Measurements from ENCODE around the gene UBE2F. TPM values are rescaled to one million over a fixed set of nuclear protein-coding genes. Genes with fewer than 3 reads are reported as not detected.

Gene UBE2F
- polyA plus RNA-seq, 2 of the 4 experiments (the other 2 are of a cell fraction) = 49.7 to 81.1 TPM

DNA sequence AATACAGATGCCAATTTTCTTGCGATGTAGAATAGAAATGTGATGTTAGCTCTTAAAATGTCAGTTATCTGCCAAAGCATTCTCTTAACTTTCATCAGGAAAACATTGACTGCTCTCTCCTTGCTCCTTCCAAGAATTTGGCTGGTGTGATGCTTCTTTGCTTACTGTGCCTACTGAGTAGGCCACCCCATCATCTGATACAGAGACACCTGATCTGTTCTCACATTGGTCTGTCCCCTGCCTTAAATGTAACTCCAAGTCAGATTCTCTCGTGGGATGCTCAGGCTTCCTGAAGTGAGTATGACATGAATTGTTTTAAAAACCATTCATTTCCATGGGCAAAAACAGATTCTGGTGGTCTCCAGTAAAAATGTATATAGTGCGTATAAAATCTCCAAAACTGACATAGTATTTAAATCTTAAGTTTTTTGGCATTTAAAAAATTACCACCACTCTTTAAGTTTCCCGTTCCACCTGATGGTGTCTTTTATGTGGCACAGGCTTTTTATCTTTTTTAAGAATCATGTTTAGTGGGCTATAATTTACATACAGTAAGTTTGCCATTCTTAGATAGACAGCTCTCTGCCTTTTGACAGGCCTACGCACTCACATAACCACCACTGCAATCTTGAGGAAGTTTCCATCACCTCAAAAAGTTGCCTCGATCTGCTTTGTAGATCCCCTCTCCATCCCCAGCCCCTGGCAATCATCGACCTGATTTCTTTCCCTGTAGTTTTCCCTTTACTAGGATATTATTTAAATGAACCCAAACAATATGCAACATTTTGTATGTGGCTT lies 36.6 kb downstream of the UBE2F start:
- no peak for ATAC-seq
- no peak overlapping the region for H3K4me3 ChIP-seq
- 80% methylated on average over 7 of the region's 7 CpGs for WGBS (ENCODE audit: missing lambda C conversion rate)
- CTCF ChIA-PET = interaction anchor here (0.6 kb wide), 2 partner anchors 139 to 145 kb away, joined by 3 read pairs; no protein-coding TSS in a partner anchor
- no peak overlapping the region for H3K4me2 ChIP-seq
- FAIRE-seq = no peak
- no peak for DNase-seq (ENCODE audit: low read depth in 1 of 2, low spot score in 1 of 2)
- H3K27ac ChIP-seq = no peak overlapping the region
- H3K4me1 ChIP-seq = no peaks in the 10 kb centered on the region
- TF ChIP-seq CBX8 (IDR thresholded peaks at IDR 0.05) (no peak), FOSL2 (IDR thresholded peaks at IDR 0.05) (no peak), FOSL2 (CRISPR knock-in tag; IDR thresholded peaks at IDR 0.05) (no peak)
- peaks cover 6% of the 10 kb centered on the region for H3K9me3 ChIP-seq
- POLR2A ChIA-PET = no interaction called here

DNA sequence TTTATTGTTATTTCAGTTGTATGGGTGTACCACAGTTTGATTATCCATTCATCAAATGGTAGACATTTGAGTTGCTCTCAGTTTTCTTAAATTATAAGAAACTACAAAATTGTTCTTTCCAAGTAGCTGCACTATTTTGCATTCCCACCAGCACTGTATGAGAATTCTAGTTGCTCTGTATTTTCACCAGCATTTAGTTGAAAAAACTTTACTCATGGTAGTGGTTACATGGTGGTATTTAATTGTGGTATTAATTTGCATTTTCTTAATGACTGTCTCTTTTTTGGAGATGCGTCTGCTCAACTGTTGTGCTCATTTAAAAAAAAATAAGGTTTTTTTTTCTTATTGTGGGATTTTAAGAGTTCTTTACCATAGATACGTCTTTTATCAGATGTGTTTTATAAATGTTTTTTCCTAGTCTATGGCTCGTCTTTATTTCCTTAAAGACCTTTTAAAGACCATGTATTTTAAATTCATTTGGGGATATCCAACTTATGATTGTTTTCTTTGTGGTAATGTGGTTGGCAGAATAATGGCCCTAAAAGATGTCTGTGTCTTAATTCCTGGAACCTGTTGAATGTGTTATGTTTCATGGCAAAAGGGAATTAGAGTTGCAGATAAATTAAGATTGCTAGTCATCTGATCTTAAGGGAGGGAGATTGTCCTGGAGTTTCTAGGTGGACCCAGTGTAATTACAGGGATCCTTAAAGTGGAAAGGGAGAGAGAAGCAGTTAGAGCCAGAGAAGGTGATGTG lies 37.4 kb downstream of the UBE2F start:
- Histone ChIP-seq H3K9me3 (peaks cover 3% of the 10 kb centered on the region), H3K27ac (no peak overlapping the region), H3K4me1 (no peaks in the 10 kb centered on the region), H3K4me3 (no peak overlapping the region), H3K4me2 (no peak overlapping the region)
- FAIRE-seq (no peak), ATAC-seq (no peak), DNase-seq (ENCODE audit: low read depth in 1 of 2, low spot score in 1 of 2) (no peak)
- 85% methylated on average over 3 of the region's 3 CpGs for WGBS (ENCODE audit: missing lambda C conversion rate)
- CTCF ChIA-PET = no interaction called here
- no peak for TF ChIP-seq HOXB13 (CRISPR knock-in tag; IDR thresholded peaks at IDR 0.05; ENCODE audit: low read depth)
- TF ChIP-seq CHD4 (IDR thresholded peaks at IDR 0.05; ENCODE audit: borderline replicate concordance) = no peak
- TF ChIP-seq GATA3 (IDR thresholded peaks at IDR 0.05; ENCODE audit: borderline replicate concordance) = no peak
- TF ChIP-seq RFX5 (IDR thresholded peaks at IDR 0.05) = no peak
- TF ChIP-seq, protein P1, sequence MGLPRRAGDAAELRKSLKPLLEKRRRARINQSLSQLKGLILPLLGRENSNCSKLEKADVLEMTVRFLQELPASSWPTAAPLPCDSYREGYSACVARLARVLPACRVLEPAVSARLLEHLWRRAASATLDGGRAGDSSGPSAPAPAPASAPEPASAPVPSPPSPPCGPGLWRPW (IDR thresholded peaks at IDR 0.05) = no peak
- no peak for TF ChIP-seq MAFK (IDR thresholded peaks at IDR 0.05; ENCODE audit: partially characterized antibody)
- TF ChIP-seq, protein P2, sequence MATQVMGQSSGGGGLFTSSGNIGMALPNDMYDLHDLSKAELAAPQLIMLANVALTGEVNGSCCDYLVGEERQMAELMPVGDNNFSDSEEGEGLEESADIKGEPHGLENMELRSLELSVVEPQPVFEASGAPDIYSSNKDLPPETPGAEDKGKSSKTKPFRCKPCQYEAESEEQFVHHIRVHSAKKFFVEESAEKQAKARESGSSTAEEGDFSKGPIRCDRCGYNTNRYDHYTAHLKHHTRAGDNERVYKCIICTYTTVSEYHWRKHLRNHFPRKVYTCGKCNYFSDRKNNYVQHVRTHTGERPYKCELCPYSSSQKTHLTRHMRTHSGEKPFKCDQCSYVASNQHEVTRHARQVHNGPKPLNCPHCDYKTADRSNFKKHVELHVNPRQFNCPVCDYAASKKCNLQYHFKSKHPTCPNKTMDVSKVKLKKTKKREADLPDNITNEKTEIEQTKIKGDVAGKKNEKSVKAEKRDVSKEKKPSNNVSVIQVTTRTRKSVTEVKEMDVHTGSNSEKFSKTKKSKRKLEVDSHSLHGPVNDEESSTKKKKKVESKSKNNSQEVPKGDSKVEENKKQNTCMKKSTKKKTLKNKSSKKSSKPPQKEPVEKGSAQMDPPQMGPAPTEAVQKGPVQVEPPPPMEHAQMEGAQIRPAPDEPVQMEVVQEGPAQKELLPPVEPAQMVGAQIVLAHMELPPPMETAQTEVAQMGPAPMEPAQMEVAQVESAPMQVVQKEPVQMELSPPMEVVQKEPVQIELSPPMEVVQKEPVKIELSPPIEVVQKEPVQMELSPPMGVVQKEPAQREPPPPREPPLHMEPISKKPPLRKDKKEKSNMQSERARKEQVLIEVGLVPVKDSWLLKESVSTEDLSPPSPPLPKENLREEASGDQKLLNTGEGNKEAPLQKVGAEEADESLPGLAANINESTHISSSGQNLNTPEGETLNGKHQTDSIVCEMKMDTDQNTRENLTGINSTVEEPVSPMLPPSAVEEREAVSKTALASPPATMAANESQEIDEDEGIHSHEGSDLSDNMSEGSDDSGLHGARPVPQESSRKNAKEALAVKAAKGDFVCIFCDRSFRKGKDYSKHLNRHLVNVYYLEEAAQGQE (IDR thresholded peaks at IDR 0.05) = no peak
- TF ChIP-seq HOXB5 (CRISPR knock-in tag; IDR thresholded peaks at IDR 0.05) = no peak
- POLR2A ChIA-PET = no interaction called here

DNA sequence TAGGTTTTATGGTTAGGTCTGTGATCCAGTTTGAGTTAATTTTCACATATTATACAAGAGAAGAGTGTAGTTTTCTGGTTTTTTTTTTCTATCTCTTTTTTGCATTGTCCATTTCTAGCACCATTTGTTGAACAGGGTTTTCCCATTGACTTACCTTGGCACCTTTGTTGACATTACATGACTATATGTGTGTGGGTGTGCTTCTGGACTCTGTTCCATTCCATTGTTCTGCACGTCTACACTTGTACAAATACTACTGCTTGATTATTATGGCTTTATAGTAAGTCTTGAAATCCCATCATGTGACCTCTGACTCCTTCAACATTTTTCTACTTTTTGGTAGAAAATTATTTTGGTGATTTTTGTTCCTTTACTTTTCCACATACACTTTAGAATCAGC lies 38.7 kb downstream of the UBE2F start:
- H3K9me3 ChIP-seq = no peaks in the 10 kb centered on the region
- no peak for ATAC-seq
- H3K27ac ChIP-seq = no peak overlapping the region
- H3K4me3 ChIP-seq = no peak overlapping the region
- no peak for FAIRE-seq
- TF ChIP-seq SREBF2 (IDR thresholded peaks at IDR 0.05) = no peak
- TF ChIP-seq CHD2 (IDR thresholded peaks at IDR 0.05; ENCODE audit: low read length, partially characterized antibody) = no peak
- no peak for TF ChIP-seq ZC3H11A (IDR thresholded peaks at IDR 0.05)
- TF ChIP-seq, protein P3, sequence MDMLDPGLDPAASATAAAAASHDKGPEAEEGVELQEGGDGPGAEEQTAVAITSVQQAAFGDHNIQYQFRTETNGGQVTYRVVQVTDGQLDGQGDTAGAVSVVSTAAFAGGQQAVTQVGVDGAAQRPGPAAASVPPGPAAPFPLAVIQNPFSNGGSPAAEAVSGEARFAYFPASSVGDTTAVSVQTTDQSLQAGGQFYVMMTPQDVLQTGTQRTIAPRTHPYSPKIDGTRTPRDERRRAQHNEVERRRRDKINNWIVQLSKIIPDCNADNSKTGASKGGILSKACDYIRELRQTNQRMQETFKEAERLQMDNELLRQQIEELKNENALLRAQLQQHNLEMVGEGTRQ (IDR thresholded peaks at IDR 0.05) = no peak
- TF ChIP-seq RAD21 (conservative IDR thresholded peaks at IDR 0.05 in 1 of 2, IDR thresholded peaks at IDR 0.05 in 1 of 2) = no peak
- no peak for TF ChIP-seq CBX2 (IDR thresholded peaks at IDR 0.05; ENCODE audit: borderline replicate concordance, low read depth)
- TF ChIP-seq ZSCAN20 (CRISPR knock-in tag; IDR thresholded peaks at IDR 0.05) = no peak
- TF ChIP-seq MYC (IDR thresholded peaks at IDR 0.05; ENCODE audit: borderline replicate concordance, low read length) = no peak
- TF ChIP-seq HDAC2 (IDR thresholded peaks at IDR 0.05) = no peak
- TF ChIP-seq EHMT2 (IDR thresholded peaks at IDR 0.05; ENCODE audit: low read depth) = no peak
- TF ChIP-seq RNF2 (IDR thresholded peaks at IDR 0.05; ENCODE audit: borderline replicate concordance, low read depth) = no peak
- no peak for TF ChIP-seq JUN (IDR thresholded peaks at IDR 0.05)
- TF ChIP-seq RCOR1 (IDR thresholded peaks at IDR 0.05; ENCODE audit: low read depth, low read length) = no peak
- no peak for TF ChIP-seq POLR2AphosphoS2 (conservative IDR thresholded peaks at IDR 0.05; ENCODE audit: low read length)
- TF ChIP-seq PHF8 (IDR thresholded peaks at IDR 0.05; ENCODE audit: borderline replicate concordance, low read depth) = no peak
- no peaks in the 10 kb centered on the region for H3K4me1 ChIP-seq
- DNase-seq (ENCODE audit: low read depth in 1 of 2, low spot score in 1 of 2) = no peak
- no peak overlapping the region for H3K4me2 ChIP-seq
- WGBS (ENCODE audit: missing lambda C conversion rate) = 25% methylated on average over 1 of the region's 1 CpG
- ChIA-PET CTCF (no interaction called here), POLR2A (no interaction called here)

All from A549 (cell line).